NCI-H524 treated with DMSO at 0.1 percent for 48 hours (cell line): ENCODE results near the gene ZNF687.

Experiments
- DNase-seq: peaks from one replicate; lab custom pipeline; 2025; lab: John Stamatoyannopoulos, UW

The ZNF687 gene

GRCh38 chr1:151314137-151314875, 32.2 kb downstream of the ZNF687 start:
- DNase-seq = no peak

GRCh38 chr1:151315565-151316235, 33.6 kb downstream of the ZNF687 start:
- DNase-seq = no peak

GRCh38 chr1:151318975-151319374, 36.9 kb downstream of the ZNF687 start:
- DNase-seq = no peak

GRCh38 chr1:151324390-151324930, 42.4 kb downstream of the ZNF687 start:
- no peak for DNase-seq

GRCh38 chr1:151325231-151325630, 43.1 kb downstream of the ZNF687 start:
- no peak for DNase-seq

GRCh38 chr1:151325646-151326429, 43.7 kb downstream of the ZNF687 start:
- DNase-seq = no peak

- no peak for DNase-seq
Measured at GRCh38 chr1:151326619-151327222, 44.6 kb downstream of the ZNF687 start.

- peak; percentile 82 for DNase-seq
Measured at GRCh38 chr1:151327223-151327902, 45.3 kb downstream of the ZNF687 start, which contains the start of gene PI4KB. PI4KB (minus strand) TSS chr1:151327416; CDS start chr1:151316481, 10,935 bp downstream.

GRCh38 chr1:151327903-151328674, 46.0 kb downstream of the ZNF687 start:
- no peak for DNase-seq

- DNase-seq = no peak
Measured at GRCh38 chr1:151334822-151335221, 52.7 kb downstream of the ZNF687 start.

GRCh38 chr1:151336556-151336955, 54.5 kb downstream of the ZNF687 start:
- DNase-seq = no peak

- DNase-seq = peak; percentile 13
Measured at GRCh38 chr1:151340870-151341754, 59.0 kb downstream of the ZNF687 start.
